Measurements from ENCODE around the gene VTCN1.

The VTCN1 gene

DNA sequence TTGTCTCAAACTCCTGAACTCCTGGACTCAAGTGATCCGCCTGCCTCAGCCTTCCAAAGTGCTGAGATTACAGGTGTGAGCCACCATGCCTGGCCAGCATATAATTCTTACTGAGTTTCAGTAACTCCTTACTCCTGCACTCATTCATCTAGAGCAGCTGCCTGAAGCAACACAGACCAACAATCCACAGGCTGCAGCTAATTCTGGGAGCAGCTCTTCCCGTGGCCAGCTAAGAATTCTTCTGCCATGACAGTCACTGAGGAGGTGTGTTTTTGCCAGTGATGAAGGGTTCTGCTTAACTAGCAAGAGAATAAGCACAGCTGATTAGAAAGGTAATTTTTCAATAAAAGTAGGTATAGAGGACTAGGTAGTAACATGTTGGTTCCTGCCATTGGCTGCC is 5.4 kb downstream of the VTCN1 start (continued):
- TF ChIP-seq, protein P1, sequence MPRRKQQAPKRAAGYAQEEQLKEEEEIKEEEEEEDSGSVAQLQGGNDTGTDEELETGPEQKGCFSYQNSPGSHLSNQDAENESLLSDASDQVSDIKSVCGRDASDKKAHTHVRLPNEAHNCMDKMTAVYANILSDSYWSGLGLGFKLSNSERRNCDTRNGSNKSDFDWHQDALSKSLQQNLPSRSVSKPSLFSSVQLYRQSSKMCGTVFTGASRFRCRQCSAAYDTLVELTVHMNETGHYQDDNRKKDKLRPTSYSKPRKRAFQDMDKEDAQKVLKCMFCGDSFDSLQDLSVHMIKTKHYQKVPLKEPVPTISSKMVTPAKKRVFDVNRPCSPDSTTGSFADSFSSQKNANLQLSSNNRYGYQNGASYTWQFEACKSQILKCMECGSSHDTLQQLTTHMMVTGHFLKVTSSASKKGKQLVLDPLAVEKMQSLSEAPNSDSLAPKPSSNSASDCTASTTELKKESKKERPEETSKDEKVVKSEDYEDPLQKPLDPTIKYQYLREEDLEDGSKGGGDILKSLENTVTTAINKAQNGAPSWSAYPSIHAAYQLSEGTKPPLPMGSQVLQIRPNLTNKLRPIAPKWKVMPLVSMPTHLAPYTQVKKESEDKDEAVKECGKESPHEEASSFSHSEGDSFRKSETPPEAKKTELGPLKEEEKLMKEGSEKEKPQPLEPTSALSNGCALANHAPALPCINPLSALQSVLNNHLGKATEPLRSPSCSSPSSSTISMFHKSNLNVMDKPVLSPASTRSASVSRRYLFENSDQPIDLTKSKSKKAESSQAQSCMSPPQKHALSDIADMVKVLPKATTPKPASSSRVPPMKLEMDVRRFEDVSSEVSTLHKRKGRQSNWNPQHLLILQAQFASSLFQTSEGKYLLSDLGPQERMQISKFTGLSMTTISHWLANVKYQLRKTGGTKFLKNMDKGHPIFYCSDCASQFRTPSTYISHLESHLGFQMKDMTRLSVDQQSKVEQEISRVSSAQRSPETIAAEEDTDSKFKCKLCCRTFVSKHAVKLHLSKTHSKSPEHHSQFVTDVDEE (CRISPR knock-in tag; IDR thresholded peaks at IDR 0.05), result no peak
- TF ChIP-seq ZC3H10 (CRISPR knock-in tag; IDR thresholded peaks at IDR 0.05) (no peak), ARNTL (CRISPR knock-in tag; IDR thresholded peaks at IDR 0.05; ENCODE audit: borderline replicate concordance, low read depth) (no peak), ZNF70 (CRISPR knock-in tag; IDR thresholded peaks at IDR 0.05) (no peak), CREB5 (CRISPR knock-in tag; IDR thresholded peaks at IDR 0.05; ENCODE audit: low read depth) (no peak)

GRCh38 chr1:117201808-117202207 is 8.9 kb downstream of the VTCN1 start:
- no peak for ATAC-seq
- TF ChIP-seq CREB5 (CRISPR knock-in tag; IDR thresholded peaks at IDR 0.05; ENCODE audit: low read depth) (no peak), PPARA (CRISPR knock-in tag; IDR thresholded peaks at IDR 0.05; ENCODE audit: borderline replicate concordance) (no peak), TOX (CRISPR knock-in tag; IDR thresholded peaks at IDR 0.05; ENCODE audit: borderline replicate concordance) (no peak), POU6F1 (CRISPR knock-in tag; IDR thresholded peaks at IDR 0.05; ENCODE audit: borderline replicate concordance, low read depth) (no peak), ISL1 (CRISPR knock-in tag; IDR thresholded peaks at IDR 0.05) (no peak), ESRRG (CRISPR knock-in tag; IDR thresholded peaks at IDR 0.05) (no peak), PATZ1 (CRISPR knock-in tag; IDR thresholded peaks at IDR 0.05; ENCODE audit: borderline replicate concordance) (no peak), ARNTL (CRISPR knock-in tag; IDR thresholded peaks at IDR 0.05; ENCODE audit: borderline replicate concordance, low read depth) (no peak), ZNF565 (CRISPR knock-in tag; conservative IDR thresholded peaks at IDR 0.05; ENCODE audit: low read depth) (no peak), SNAI2 (CRISPR knock-in tag; IDR thresholded peaks at IDR 0.05) (no peak), CSDC2 (CRISPR knock-in tag; IDR thresholded peaks at IDR 0.05) (no peak), ZNF8 (CRISPR knock-in tag; IDR thresholded peaks at IDR 0.05) (no peak), ZNF70 (CRISPR knock-in tag; IDR thresholded peaks at IDR 0.05) (no peak), RARB (CRISPR knock-in tag; IDR thresholded peaks at IDR 0.05) (no peak), OSR1 (CRISPR knock-in tag; IDR thresholded peaks at IDR 0.05) (no peak), GLIS3 (CRISPR knock-in tag; IDR thresholded peaks at IDR 0.05) (no peak), ZFP3 (CRISPR knock-in tag; IDR thresholded peaks at IDR 0.05) (no peak), TCF4 (CRISPR knock-in tag; IDR thresholded peaks at IDR 0.05; ENCODE audit: borderline replicate concordance) (no peak)
- TF ChIP-seq, protein P2, sequence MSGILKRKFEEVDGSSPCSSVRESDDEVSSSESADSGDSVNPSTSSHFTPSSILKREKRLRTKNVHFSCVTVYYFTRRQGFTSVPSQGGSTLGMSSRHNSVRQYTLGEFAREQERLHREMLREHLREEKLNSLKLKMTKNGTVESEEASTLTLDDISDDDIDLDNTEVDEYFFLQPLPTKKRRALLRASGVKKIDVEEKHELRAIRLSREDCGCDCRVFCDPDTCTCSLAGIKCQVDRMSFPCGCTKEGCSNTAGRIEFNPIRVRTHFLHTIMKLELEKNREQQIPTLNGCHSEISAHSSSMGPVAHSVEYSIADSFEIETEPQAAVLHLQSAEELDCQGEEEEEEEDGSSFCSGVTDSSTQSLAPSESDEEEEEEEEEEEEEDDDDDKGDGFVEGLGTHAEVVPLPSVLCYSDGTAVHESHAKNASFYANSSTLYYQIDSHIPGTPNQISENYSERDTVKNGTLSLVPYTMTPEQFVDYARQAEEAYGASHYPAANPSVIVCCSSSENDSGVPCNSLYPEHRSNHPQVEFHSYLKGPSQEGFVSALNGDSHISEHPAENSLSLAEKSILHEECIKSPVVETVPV (CRISPR knock-in tag; IDR thresholded peaks at IDR 0.05), result no peak
- TF ChIP-seq, protein P1 (CRISPR knock-in tag; IDR thresholded peaks at IDR 0.05), result no peak
